Upper lobe of left lung (tissue), 6 donors: ENCODE data around the gene MROH9. TPM values are rescaled to one million over a fixed set of nuclear protein-coding genes. Genes with fewer than 3 reads are reported as not detected.

Source experiments
- ATAC-seq, 2 donors: fragments of 200-7000 bp; cut with Tn5 transposase; one replicate each; pipeline ENCODE4 v1.9.1; 2022; ENCODE audit warnings: mild to moderate bottlenecking in 2 of 2, moderate library complexity in 2 of 2; ENCODE audit not compliant: low FRiP score in 2 of 2
- DNase-seq, 2 donors: peaks; one replicate each; pipeline ENCODE4 v3.0.0-alpha.2; 2019 to 2020
- H3K27ac ChIP-seq, 4 donors: fragments of 200-600 bp; sonication (generic); one replicate each; pipeline ENCODE4 v1.5.1; 2016 to 2019
- H3K27me3 ChIP-seq, 4 donors: fragments of 200-600 bp; sonication (generic); one replicate each; pipeline ENCODE4 v1.5.1; 2017 to 2019
- H3K36me3 ChIP-seq, 4 donors: fragments of 200-600 bp; sonication (generic); one replicate each; pipeline ENCODE4 v1.5.1; 2016 to 2019
- H3K4me1 ChIP-seq, 4 donors: fragments of 200-600 bp; sonication (generic); one replicate each; pipeline ENCODE4 v1.5.1; 2018 to 2019
- H3K4me3 ChIP-seq, 4 donors: fragments of 200-600 bp; sonication (generic); one replicate each; pipeline ENCODE4 v1.5.1; 2017 to 2019; ENCODE audit warnings: mild to moderate bottlenecking in 2 of 4, moderate library complexity in 1 of 4
- H3K9me3 ChIP-seq, 4 donors: fragments of 200-600 bp; sonication (generic); one replicate each; pipeline ENCODE4 v1.5.1; 2018 to 2019
- CTCF ChIP-seq, 6 experiments: fragments of 450-650 bp in 4 of 6; fragments of 200-600 bp in 2 of 6; sonication (generic) in 2 of 6; IDR thresholded peaks; one replicate each; pipeline ENCODE4 v1.5.1; 2016 to 2019; ENCODE audit warnings: antibody characterized with exemption in 6 of 6
- EP300 ChIP-seq, 4 donors: sonication (generic); formaldehyde crosslinking; IDR thresholded peaks; one replicate each; pipeline ENCODE4 v1.5.1; 2017; ENCODE audit warnings: antibody characterized with exemption in 4 of 4, control low read depth in 2 of 4
- POLR2A ChIP-seq, 4 donors: fragments of 450-650 bp; IDR thresholded peaks; one replicate each; pipeline ENCODE4 v1.5.1; 2016 to 2017; ENCODE audit warnings: antibody characterized with exemption in 4 of 4, mild to moderate bottlenecking in 2 of 4
- POLR2AphosphoS5 ChIP-seq, 2 donors: sonication (generic); formaldehyde crosslinking; IDR thresholded peaks; one replicate each; pipeline ENCODE4 v1.5.1; 2017; ENCODE audit warnings: antibody characterized with exemption in 2 of 2
- WGBS, 2 donors: methylation state at CpG; one replicate each; pipeline ENCODE4 v1.1.5; 2017 to 2018; 5-methylcytosine and 5-hydroxymethylcytosine counted together
- total RNA-seq, 6 donors: library from RNA; depleted of rRNA in 4 of 6; stranded (reverse); fragments of >200 nt in 4 of 6; gene quantifications; one replicate each; pipeline versions ENCODE4 v1.1.0 to v1.2.1, GENCODE V29; 2016 to 2021
- donor health status: DM: no; HTN: no; CAD: no; lungs with moderate emphysema.
- donor health status: DM: no; HTN: yes; CAD: no; lungs with severe emphysema.

Gene MROH9
- total RNA-seq, 6 donors from 2014 or later = 0.34 to 4.1 (median 1.6) TPM; not detected in 1

- H3K9me3 ChIP-seq = no peaks in the 10 kb centered on the region
- H3K4me1 ChIP-seq = no peaks in the 10 kb centered on the region
- H3K36me3 ChIP-seq = no peaks in the 10 kb centered on the region
- TF ChIP-seq EP300 (IDR thresholded peaks at IDR 0.05) = no peak
- no peak for TF ChIP-seq CTCF (IDR thresholded peaks at IDR 0.05)
- no peaks in the 10 kb centered on the region for H3K27me3 ChIP-seq
- ATAC-seq = no peak
- no peak overlapping the region for H3K4me3 ChIP-seq
- no peak overlapping the region for H3K27ac ChIP-seq
- 87 to 97% methylated on average over 3 of the region's 3 CpGs for WGBS, 2 donors
- DNase-seq = no peak
These were observed 43.5 kb upstream of the MROH9 start for GRCh38 chr1:170891872-170892271.

DNA sequence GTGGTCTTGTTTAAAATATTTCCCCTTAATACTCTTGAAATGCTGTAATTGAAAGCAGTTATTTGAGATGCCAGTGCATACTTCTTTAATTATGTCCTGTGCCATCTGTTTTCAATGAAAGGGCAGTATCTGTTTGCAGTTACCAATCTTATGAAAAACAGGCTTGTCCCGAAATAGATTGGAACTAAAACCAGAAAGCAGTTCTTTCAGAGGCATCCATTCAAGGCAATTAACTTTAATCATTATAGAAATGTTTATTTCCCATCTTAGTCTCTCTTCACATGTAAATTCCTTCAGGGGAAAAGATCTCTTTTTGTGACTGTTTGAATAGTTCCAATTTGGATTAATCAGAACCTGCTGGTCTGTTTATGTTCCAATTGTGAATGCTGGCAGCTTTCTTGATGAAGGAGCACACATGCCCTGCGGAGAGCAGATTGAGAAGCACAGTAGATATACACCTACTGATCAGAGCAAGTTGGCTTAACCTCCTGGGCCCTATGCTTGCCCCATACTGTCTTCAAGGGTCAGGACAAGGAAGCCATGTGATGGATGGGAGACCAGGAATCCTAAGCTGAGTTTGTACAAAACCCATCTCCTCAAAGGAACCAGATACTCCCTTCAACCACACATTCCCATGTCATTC, 41.6 kb upstream of the MROH9 start:
- H3K27ac ChIP-seq = no peak overlapping the region
- no peaks in the 10 kb centered on the region for H3K27me3 ChIP-seq

DNA sequence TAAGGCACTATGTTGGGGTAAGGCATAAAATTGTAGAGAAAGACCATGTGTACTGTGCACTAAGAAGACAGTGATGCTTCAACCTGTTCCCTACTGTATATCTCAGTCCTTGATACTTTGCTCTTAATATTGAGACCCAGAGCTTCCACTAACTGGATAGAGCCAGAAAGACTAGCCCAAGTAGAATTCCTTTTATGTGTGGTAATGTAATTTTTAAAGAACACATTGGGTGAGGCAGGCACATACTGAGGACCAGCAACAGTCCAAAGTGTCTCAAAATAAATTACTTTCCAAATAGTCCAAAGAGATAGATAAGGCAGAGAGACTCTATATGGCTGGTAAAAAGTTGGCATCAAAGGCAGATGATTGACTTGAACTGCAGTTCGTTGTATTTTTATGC, 31.4 kb upstream of the MROH9 start:
- no peaks in the 10 kb centered on the region for H3K4me1 ChIP-seq
- peak in 1 of 2 donors; percentile 61 for ATAC-seq

More for the DNA sequence above, 41.6 kb upstream of the MROH9 start:
- ATAC-seq (no peak), DNase-seq (no peak)
- TF ChIP-seq EP300 (IDR thresholded peaks at IDR 0.05) (no peak), CTCF (IDR thresholded peaks at IDR 0.05) (no peak), POLR2AphosphoS5 (IDR thresholded peaks at IDR 0.05) (no peak), POLR2A (IDR thresholded peaks at IDR 0.05) (no peak)
- WGBS, 2 donors = 66 to 79% methylated on average over 2 of the region's 2 CpGs
- Histone ChIP-seq H3K36me3 (no peaks in the 10 kb centered on the region), H3K4me3 (no peak overlapping the region), H3K4me1 (no peaks in the 10 kb centered on the region), H3K9me3 (no peaks in the 10 kb centered on the region)

GRCh38 chr1:170908942-170909341, 26.4 kb upstream of the MROH9 start:
- DNase-seq (no peak), ATAC-seq (no peak)
- 58 to 65% methylated on average over 1 of the region's 1 CpG for WGBS, 2 donors
- Histone ChIP-seq H3K4me3 (no peak overlapping the region), H3K36me3 (no peaks in the 10 kb centered on the region), H3K4me1 (no peaks in the 10 kb centered on the region), H3K9me3 (no peaks in the 10 kb centered on the region), H3K27ac (no peak overlapping the region), H3K27me3 (no peaks in the 10 kb centered on the region)
- TF ChIP-seq POLR2A (IDR thresholded peaks at IDR 0.05) = no peak
- no peak for TF ChIP-seq CTCF (IDR thresholded peaks at IDR 0.05)
- no peak for TF ChIP-seq POLR2AphosphoS5 (IDR thresholded peaks at IDR 0.05)
- no peak for TF ChIP-seq EP300 (IDR thresholded peaks at IDR 0.05)

More for the DNA sequence above, 31.4 kb upstream of the MROH9 start:
- H3K27ac ChIP-seq = no peak overlapping the region
- 74 to 87% methylated on average over 1 of the region's 1 CpG for WGBS, 2 donors
- H3K9me3 ChIP-seq = no peaks in the 10 kb centered on the region
- no peaks in the 10 kb centered on the region for H3K36me3 ChIP-seq
- H3K4me3 ChIP-seq = no peak overlapping the region
- no peaks in the 10 kb centered on the region for H3K27me3 ChIP-seq
- TF ChIP-seq CTCF (IDR thresholded peaks at IDR 0.05) (no peak), POLR2A (IDR thresholded peaks at IDR 0.05) (no peak), EP300 (IDR thresholded peaks at IDR 0.05) (no peak), POLR2AphosphoS5 (IDR thresholded peaks at IDR 0.05) (no peak)
- DNase-seq = no peak

- H3K27ac ChIP-seq = no peak overlapping the region
- no peaks in the 10 kb centered on the region for H3K4me1 ChIP-seq
- ATAC-seq (no peak), DNase-seq (no peak)
- no peaks in the 10 kb centered on the region for H3K27me3 ChIP-seq
- H3K36me3 ChIP-seq = no peaks in the 10 kb centered on the region
- TF ChIP-seq EP300 (IDR thresholded peaks at IDR 0.05) (no peak), POLR2A (IDR thresholded peaks at IDR 0.05) (no peak), POLR2AphosphoS5 (IDR thresholded peaks at IDR 0.05) (no peak), CTCF (IDR thresholded peaks at IDR 0.05) (no peak)
- H3K9me3 ChIP-seq = no peaks in the 10 kb centered on the region
- H3K4me3 ChIP-seq = no peak overlapping the region
These were observed 25.1 kb upstream of the MROH9 start for GRCh38 chr1:170910273-170910672.
